IMR-90 (cell line): ENCODE results near the gene PPP1R16B. TPM values are rescaled to one million over a fixed set of nuclear protein-coding genes. Genes with fewer than 3 reads are reported as not detected.

Experiments
- ATAC-seq: fragments of 200-7000 bp; cut with Tn5 transposase; 2 replicates; pipeline ENCODE4 v1.9.1; 2020; ENCODE audit warnings: low read depth, mild to moderate bottlenecking, moderate library complexity
- BruUV-seq: library from RNA; stranded (reverse); fragments of 400-500 nt; replicated peaks from 2 replicates; lab custom pipeline; 2021; lab: Mats Ljungman, UMichigan
- CTCF ChIA-PET: fragments of 300-600 bp; formaldehyde crosslinking; extraction: SDS; loops from one replicate; lab custom pipeline; 2021; ENCODE audit warnings: antibody characterized with exemption; lab: Yijun Ruan, JAX
- POLR2A ChIA-PET: fragments of 300-600 bp; sonication (Branson Sonifier 250); formaldehyde crosslinking; loops from one replicate; lab custom pipeline; 2022; ENCODE audit warnings: antibody characterized with exemption; ENCODE audit not compliant: unreplicated experiment; lab: Charles Lee
- DNase-seq: peaks from one replicate; pipeline ENCODE4 v3.0.0; 2013
- H2AFZ ChIP-seq: replicated peaks from 2 replicates; pipeline ENCODE3; 2013; ENCODE audit warnings: low read length, mild to moderate bottlenecking; ENCODE audit not compliant: poor library complexity
- H2AK5ac ChIP-seq: 2 replicates; pipeline ENCODE4 v1.6.1; 2013; ENCODE audit warnings: low read depth, low read length, inconsistent platforms
- H2AK9ac ChIP-seq: replicated peaks from 2 replicates; pipeline ENCODE3; 2013; ENCODE audit warnings: mild to moderate bottlenecking, low read depth, low read length, moderate library complexity; ENCODE audit not compliant: poor library complexity
- H2BK120ac ChIP-seq: 2 replicates; pipeline ENCODE4 v1.6.1; 2013; ENCODE audit warnings: low read depth, low read length, inconsistent platforms
- H2BK15ac ChIP-seq: 3 replicates; pipeline ENCODE4 v1.6.1; 2013; ENCODE audit warnings: low read depth, low read length, inconsistent platforms
- H2BK20ac ChIP-seq: 2 replicates; pipeline ENCODE4 v1.6.1; 2013; ENCODE audit warnings: low read depth, mild to moderate bottlenecking, inconsistent platforms, low read length, moderate library complexity
- H2BK5ac ChIP-seq: 2 replicates; pipeline ENCODE4 v1.6.1; 2013; ENCODE audit warnings: mild to moderate bottlenecking, low read depth, low read length, inconsistent platforms; ENCODE audit not compliant: poor library complexity, severe bottlenecking
- H3K14ac ChIP-seq: replicated peaks from 2 replicates; pipeline ENCODE4 v1.6.1; 2013; ENCODE audit warnings: low read depth, low read length, inconsistent platforms
- H3K18ac ChIP-seq: 2 replicates; pipeline ENCODE4 v1.6.1; 2013; ENCODE audit warnings: low read depth, low read length, control low read depth
- H3K23ac ChIP-seq: 2 replicates; pipeline ENCODE4 v1.6.1; 2013; ENCODE audit warnings: low read depth, low read length, inconsistent platforms
- H3K27ac ChIP-seq: 2 replicates; pipeline ENCODE4 v1.5.1; 2013; ENCODE audit warnings: mild to moderate bottlenecking, control low read depth, low read length; ENCODE audit not compliant: insufficient read depth
- H3K27me3 ChIP-seq: 2 replicates; pipeline ENCODE4 v1.6.1; 2013; ENCODE audit warnings: low read length; ENCODE audit not compliant: control insufficient read depth, insufficient read depth
- H3K36me3 ChIP-seq: 2 replicates; pipeline ENCODE4 v1.6.1; 2013; ENCODE audit warnings: low read length, mixed read lengths; ENCODE audit not compliant: control insufficient read depth, insufficient read depth
- H3K4ac ChIP-seq: 2 replicates; pipeline ENCODE4 v1.6.1; 2013; ENCODE audit warnings: low read depth, low read length, inconsistent platforms
- H3K4me1 ChIP-seq: 2 replicates; pipeline ENCODE4 v1.6.1; 2013; ENCODE audit warnings: low read length, mixed read lengths; ENCODE audit not compliant: control insufficient read depth, insufficient read depth
- H3K4me2 ChIP-seq: 2 replicates; pipeline ENCODE4 v1.6.1; 2013; ENCODE audit warnings: low read depth, mild to moderate bottlenecking, control low read depth, low read length, moderate library complexity
- H3K4me3 ChIP-seq: 2 replicates; pipeline ENCODE4 v1.5.1; 2013; ENCODE audit warnings: low read depth, mild to moderate bottlenecking, control low read depth, low read length, moderate library complexity; ENCODE audit not compliant: insufficient read depth
- H3K56ac ChIP-seq: 2 replicates; pipeline ENCODE4 v1.6.1; 2013; ENCODE audit warnings: low read length, inconsistent platforms; ENCODE audit not compliant: insufficient read depth; ENCODE audit errors: extremely low read depth
- H3K79me1 ChIP-seq, 2 experiments: 2 replicates each; pipeline ENCODE4 v1.6.1; 2013; ENCODE audit warnings: low read length in 2 of 2, inconsistent platforms in 1 of 2, low read depth in 1 of 2
- H3K9ac ChIP-seq: 2 replicates; pipeline ENCODE4 v1.6.1; 2013; ENCODE audit warnings: low read depth, low read length, control low read depth
- H3K9me1 ChIP-seq: 2 replicates; pipeline ENCODE4 v1.6.1; 2013; ENCODE audit warnings: low read length, inconsistent platforms; ENCODE audit not compliant: insufficient read depth
- H3K9me3 ChIP-seq: 2 replicates; pipeline ENCODE4 v1.6.1; 2013; ENCODE audit warnings: low read length; ENCODE audit not compliant: control insufficient read depth, insufficient read depth
- H4K20me1 ChIP-seq: 2 replicates; pipeline ENCODE4 v1.6.1; 2013; ENCODE audit warnings: low read length, inconsistent platforms; ENCODE audit not compliant: insufficient read depth
- H4K5ac ChIP-seq: 2 replicates; pipeline ENCODE4 v1.6.1; 2013; ENCODE audit warnings: mild to moderate bottlenecking, low read depth, low read length, control low read depth
- H4K8ac ChIP-seq, 2 experiments: 2 replicates each; pipeline ENCODE4 v1.6.1; 2013; ENCODE audit warnings: low read depth in 2 of 2, low read length in 2 of 2, control low read depth in 1 of 2, inconsistent platforms in 1 of 2
- H4K91ac ChIP-seq: 2 replicates; pipeline ENCODE4 v1.6.1; 2013; ENCODE audit warnings: low read depth, low read length, inconsistent platforms; ENCODE audit not compliant: insufficient read depth
- ELK1 ChIP-seq: fragments of 150-350 bp; IDR thresholded peaks from 2 replicates; pipeline ENCODE4 v1.6.1; 2016; ENCODE audit warnings: low read depth, mild to moderate bottlenecking, low read length, moderate library complexity, borderline replicate concordance
- FOS ChIP-seq: fragments of 150-350 bp; IDR thresholded peaks from 2 replicates; pipeline ENCODE4 v1.6.1; 2016; ENCODE audit warnings: low read depth, low read length
- MXI1 ChIP-seq: IDR thresholded peaks from 2 replicates; pipeline ENCODE4 v1.6.1; 2012; ENCODE audit warnings: low read depth, mild to moderate bottlenecking, low read length, moderate library complexity, borderline replicate concordance
- WGBS, 2 experiments: methylation state at CpG; one replicate each; pipeline versions ENCODE4 v1.1.5 to v1.1.7; 2013; ENCODE audit warnings: missing lambda C conversion rate in 2 of 2; ENCODE audit not compliant: insufficient read length in 1 of 2; ENCODE audit errors: extremely low coverage in 2 of 2; 5-methylcytosine and 5-hydroxymethylcytosine counted together
- dilution Hi-C: fragments of 300-500 bp; cut with HindIII; formaldehyde crosslinking; loops from one replicate; pipeline ENCODE4 v1.14.3; 2018; ENCODE audit warnings: low sequenced_read_pairs; ENCODE audit not compliant: unreplicated experiment
- in situ Hi-C: fragments of 300-500 bp; cut with MboI; formaldehyde crosslinking; loops from 3 replicates; pipeline ENCODE4 v1.14.3; 2019; ENCODE audit warnings: low sequenced_read_pairs, inconsistent platforms, mixed read lengths
- intact Hi-C: fragments of 100-400 bp; cut with micrococcal nuclease; formaldehyde crosslinking; loops from 2 replicates; pipeline ENCODE4 v1.10.0; 2022
- polyA plus RNA-seq, 3 experiments: library from polyadenylated mRNA; depleted of rRNA; stranded (reverse); fragments of >200 nt; gene quantifications; 2 replicates each; pipeline ENCODE4 v1.2.3, GENCODE V29; 2012; ENCODE audit warnings: low replicate concordance in 1 of 3
- total RNA-seq: library from RNA; depleted of rRNA; stranded (reverse); fragments of >200 nt; gene quantifications from 2 replicates; pipeline ENCODE4 v1.2.3, GENCODE V29; 2012

The PPP1R16B gene
- total and polyA plus RNA-seq, 2 of the 4 experiments (the other 2 are of a cell fraction), result not detected

- Histone ChIP-seq H3K9me1 (no peaks in the 10 kb centered on the region), H2BK5ac (no peak overlapping the region), H3K23ac (no peak overlapping the region), H3K4ac (no peak overlapping the region), H3K79me1 (no peaks in the 10 kb centered on the region), H3K36me3 (no peaks in the 10 kb centered on the region), H3K27me3 (peaks cover 37% of the 10 kb centered on the region), H4K8ac (no peak overlapping the region), H2BK15ac (no peak overlapping the region), H3K4me1 (no peaks in the 10 kb centered on the region), H3K4me3 (no peak overlapping the region), H3K4me2 (no peak overlapping the region), H4K20me1 (no peaks in the 10 kb centered on the region), H3K27ac (no peak overlapping the region), H4K91ac (no peak overlapping the region), H2BK120ac (no peak overlapping the region), H3K18ac (no peak overlapping the region), H3K9ac (no peak overlapping the region), H3K9me3 (no peaks in the 10 kb centered on the region), H2AFZ (no peak overlapping the region), H2AK9ac (no peak overlapping the region), H3K56ac (no peak overlapping the region), H3K14ac (no peak overlapping the region), H2AK5ac (no peak overlapping the region), H4K5ac (no peak overlapping the region), H2BK20ac (no peak overlapping the region)
- WGBS, 2 experiments, result 55% methylated on average over 2 of the region's 9 CpGs; no CpG with 5 or more reads in 1 of the 2 experiments
- BruUV-seq, result no TSS peak
- POLR2A ChIA-PET, result no interaction called here
- intact Hi-C loops (no loop called here), dilution Hi-C loops (no loop called here), in situ Hi-C loops (loop anchor here (10.0 kb wide), 1 partner anchor 124 kb away; no protein-coding TSS in a partner anchor)
- no peak for DNase-seq
- CTCF ChIA-PET, result no interaction called here
- TF ChIP-seq MXI1 (no peak), ELK1 (no peak), FOS (no peak)
- ATAC-seq, result no peak
These were observed 115.4 kb downstream of the PPP1R16B start for GRCh38 chr20:38920851-38921250.
